H9 (cell line): ENCODE data around the gene RPL36A. TPM values are rescaled to one million over a fixed set of nuclear protein-coding genes. Genes with fewer than 3 reads are reported as not detected.

ENCODE experiments used
- DNase-seq: peaks from one replicate; pipeline ENCODE4 v3.0.0-alpha.2; 2017
- H2AFZ ChIP-seq: one replicate; pipeline ENCODE4 v1.6.1; 2013; ENCODE audit warnings: mild to moderate bottlenecking, low read length, control low read depth, moderate library complexity
- H2AK5ac ChIP-seq: 2 replicates; pipeline ENCODE4 v1.6.1; 2013; ENCODE audit warnings: low read length, control low read depth, mixed read lengths; ENCODE audit not compliant: insufficient read length
- H2BK120ac ChIP-seq: one replicate; pipeline ENCODE4 v1.6.1; 2013; ENCODE audit warnings: low read depth, mild to moderate bottlenecking, low read length, control low read depth, inconsistent platforms; ENCODE audit not compliant: poor library complexity, severe bottlenecking
- H2BK12ac ChIP-seq: 2 replicates; pipeline ENCODE4 v1.6.1; 2013; ENCODE audit warnings: low read length, control low read depth, mixed read lengths, low read depth; ENCODE audit not compliant: insufficient read length
- H2BK15ac ChIP-seq: 2 replicates; pipeline ENCODE4 v1.6.1; 2013; ENCODE audit warnings: low read depth, low read length, control low read depth
- H2BK20ac ChIP-seq: one replicate; pipeline ENCODE4 v1.6.1; 2013; ENCODE audit warnings: low read depth, mild to moderate bottlenecking, low read length, control low read depth, inconsistent platforms; ENCODE audit not compliant: poor library complexity, severe bottlenecking
- H2BK5ac ChIP-seq: 2 replicates; pipeline ENCODE4 v1.6.1; 2013; ENCODE audit warnings: low read length, control low read depth, mixed read lengths; ENCODE audit not compliant: insufficient read length
- H3K14ac ChIP-seq: 2 replicates; pipeline ENCODE4 v1.6.1; 2013; ENCODE audit warnings: low read length, control low read depth; ENCODE audit not compliant: insufficient read depth
- H3K18ac ChIP-seq: 2 replicates; pipeline ENCODE4 v1.6.1; 2013; ENCODE audit warnings: low read depth, mild to moderate bottlenecking, mixed read lengths, low read length, control low read depth; ENCODE audit not compliant: insufficient read length
- H3K23ac ChIP-seq: 2 replicates; pipeline ENCODE4 v1.6.1; 2013; ENCODE audit warnings: low read length, control low read depth, mixed read lengths, low read depth; ENCODE audit not compliant: insufficient read length
- H3K23me2 ChIP-seq: 2 replicates; pipeline ENCODE4 v1.6.1; 2013; ENCODE audit warnings: low read depth, mild to moderate bottlenecking, mixed read lengths, low read length, control low read depth; ENCODE audit not compliant: insufficient read length, poor library complexity, severe bottlenecking
- H3K27ac ChIP-seq: 2 replicates; pipeline ENCODE4 v1.5.1; 2013; ENCODE audit warnings: low read length, control low read depth, mixed read lengths, low read depth; ENCODE audit not compliant: insufficient read length
- H3K27me3 ChIP-seq: 2 replicates; pipeline ENCODE4 v1.6.1; 2013; ENCODE audit warnings: low read length, control low read depth, inconsistent platforms; ENCODE audit not compliant: insufficient read depth
- H3K4ac ChIP-seq: 2 replicates; pipeline ENCODE4 v1.6.1; 2013; ENCODE audit warnings: low read depth, mild to moderate bottlenecking, control low read depth, inconsistent platforms, low read length, moderate library complexity
- H3K4me1 ChIP-seq: 2 replicates; pipeline ENCODE4 v1.6.1; 2013; ENCODE audit warnings: low read length, control low read depth, inconsistent platforms; ENCODE audit not compliant: insufficient read depth
- H3K4me2 ChIP-seq: 2 replicates; pipeline ENCODE4 v1.6.1; 2013; ENCODE audit warnings: low read length, control low read depth, mixed read lengths; ENCODE audit not compliant: insufficient read length, insufficient read depth
- H3K56ac ChIP-seq: 2 replicates; pipeline ENCODE4 v1.6.1; 2013; ENCODE audit warnings: low read depth, mild to moderate bottlenecking, mixed read lengths, low read length, control low read depth; ENCODE audit not compliant: insufficient read length
- H3K79me1 ChIP-seq: 2 replicates; pipeline ENCODE4 v1.6.1; 2013; ENCODE audit warnings: low read depth, mild to moderate bottlenecking, moderate library complexity, low read length, control low read depth, inconsistent platforms; ENCODE audit not compliant: insufficient read depth, poor library complexity, severe bottlenecking
- H3K79me2 ChIP-seq: 2 replicates; pipeline ENCODE4 v1.6.1; 2013; ENCODE audit warnings: low read length, control low read depth, inconsistent platforms; ENCODE audit not compliant: insufficient read depth
- H3K9ac ChIP-seq: 2 replicates; pipeline ENCODE4 v1.6.1; 2013; ENCODE audit warnings: low read length, control low read depth, mixed read lengths; ENCODE audit not compliant: insufficient read length; ENCODE audit errors: extremely low read depth
- H3K9me3 ChIP-seq: one replicate; pipeline ENCODE4 v1.6.1; 2013; ENCODE audit warnings: low read depth, low read length, inconsistent platforms; ENCODE audit not compliant: control insufficient read depth
- H3T11ph ChIP-seq: one replicate; pipeline ENCODE4 v1.6.1; 2013; ENCODE audit warnings: mild to moderate bottlenecking, low read length, control low read depth, inconsistent platforms
- H4K20me1 ChIP-seq: one replicate; pipeline ENCODE4 v1.6.1; 2013; ENCODE audit not compliant: control insufficient read depth, insufficient read length, insufficient read depth
- H4K5ac ChIP-seq: 2 replicates; pipeline ENCODE4 v1.6.1; 2013; ENCODE audit warnings: low read depth, mild to moderate bottlenecking, mixed read lengths, low read length, control low read depth; ENCODE audit not compliant: insufficient read length
- H4K8ac ChIP-seq: replicated peaks from 2 replicates; pipeline ENCODE4 v1.6.1; 2013; ENCODE audit warnings: low read length, control low read depth, mixed read lengths, low read depth; ENCODE audit not compliant: insufficient read length
- H4K91ac ChIP-seq: 2 replicates; pipeline ENCODE4 v1.6.1; 2013; ENCODE audit warnings: low read depth, mild to moderate bottlenecking, moderate library complexity, mixed read lengths, low read length, control low read depth; ENCODE audit not compliant: insufficient read length
- H3K27ac Mint-ChIP-seq, 3 experiments: 2 replicates in 2 of 3; 3 replicates in 1 of 3; pipeline ENCODE4 v1.8.0; 2020 to 2021; ENCODE audit warnings: mixed read lengths in 3 of 3, mild to moderate bottlenecking in 1 of 3, moderate library complexity in 1 of 3
- H3K27me3 Mint-ChIP-seq: 2 replicates; pipeline ENCODE4 v1.8.0; 2021; ENCODE audit warnings: low read depth, mild to moderate bottlenecking, moderate library complexity, mixed read lengths
- H3K36me3 Mint-ChIP-seq, 3 experiments: 2 replicates in 2 of 3; 3 replicates in 1 of 3; pipeline ENCODE4 v1.8.0; 2020 to 2021; ENCODE audit warnings: low read depth in 3 of 3, mixed read lengths in 3 of 3; ENCODE audit not compliant: insufficient read depth in 1 of 3
- H3K4me1 Mint-ChIP-seq, 2 experiments: 2 replicates each; pipeline ENCODE4 v1.8.0; 2020; ENCODE audit warnings: mixed read lengths in 2 of 2
- H3K4me3 Mint-ChIP-seq, 2 experiments: 2 replicates in 1 of 2; 3 replicates in 1 of 2; pipeline ENCODE4 v1.8.0; 2020 to 2021; ENCODE audit warnings: mild to moderate bottlenecking in 2 of 2, mixed read lengths in 2 of 2, moderate library complexity in 1 of 2
- H3K9me3 Mint-ChIP-seq, 2 experiments: 2 replicates in 1 of 2; 3 replicates in 1 of 2; pipeline ENCODE4 v1.8.0; 2020; ENCODE audit warnings: mild to moderate bottlenecking in 2 of 2, mixed read lengths in 2 of 2, moderate library complexity in 1 of 2
- CTCF ChIP-seq: fragments of 200-600 bp; sonication (generic); conservative IDR thresholded peaks from 3 replicates; pipeline ENCODE4 v1.8.0; 2021; ENCODE audit warnings: antibody characterized with exemption, mild to moderate bottlenecking
- WGBS: extraction: QIAGEN DNeasy Blood & Tissue Kit; methylation state at CpG from one replicate; pipeline ENCODE4 v1.1.7; 2013; ENCODE audit warnings: missing lambda C conversion rate, low lambda C conversion rate, mixed read lengths; ENCODE audit not compliant: insufficient read length; ENCODE audit errors: extremely low coverage; 5-methylcytosine and 5-hydroxymethylcytosine counted together
- total RNA-seq: library from RNA; stranded (reverse); gene quantifications from 2 replicates; pipeline ENCODE4 v1.2.1, GENCODE V29; 2021

RPL36A gene
- total RNA-seq, 1 experiment from 2014 or later, result 428 TPM

GRCh38 chrX:101442085-101442484, 51.3 kb downstream of the RPL36A start:
- H3K23ac ChIP-seq, result no peak overlapping the region
- H3K79me2 ChIP-seq, result no peaks in the 10 kb centered on the region
- no peak overlapping the region for H4K5ac ChIP-seq
- Mint-ChIP-seq H3K27me3 (peaks cover 5% of the 10 kb centered on the region), H3K4me3 (no peak overlapping the region), H3K27ac (no peak overlapping the region), H3K9me3 (peaks cover 59 to 68% of the 10 kb centered on the region in 2 experiments), H3K4me1 (no peaks in the 10 kb centered on the region), H3K36me3 (peaks cover 31 to 62% (median 60%) of the 10 kb centered on the region in 3 experiments)
- H2BK20ac ChIP-seq, result no peak overlapping the region
- H2BK120ac ChIP-seq, result no peak overlapping the region
- H3K4me1 ChIP-seq, result no peaks in the 10 kb centered on the region
- peaks cover 42% of the 10 kb centered on the region for H3K9me3 ChIP-seq
- H2AK5ac ChIP-seq, result no peak overlapping the region
- no peak overlapping the region for H4K8ac ChIP-seq
- H3K4me2 ChIP-seq, result no peak overlapping the region
- H3K4ac ChIP-seq, result no peak overlapping the region
- no peak overlapping the region for H3K56ac ChIP-seq
- H3K23me2 ChIP-seq, result no peaks in the 10 kb centered on the region
- H3K14ac ChIP-seq, result no peak overlapping the region
- no peak overlapping the region for H2BK15ac ChIP-seq
- H3K18ac ChIP-seq, result no peak overlapping the region
- H4K20me1 ChIP-seq, result no peaks in the 10 kb centered on the region
- no peak for DNase-seq
- H2AFZ ChIP-seq, result no peak overlapping the region
- no peak overlapping the region for H3T11ph ChIP-seq
- no peaks in the 10 kb centered on the region for H3K79me1 ChIP-seq
- H3K27me3 ChIP-seq, result no peaks in the 10 kb centered on the region
- H2BK12ac ChIP-seq, result no peak overlapping the region
- no CpG with 5 or more reads among the region's 2 CpGs for WGBS
- H3K9ac ChIP-seq, result no peak overlapping the region
- no peak for TF ChIP-seq CTCF
- no peak overlapping the region for H3K27ac ChIP-seq
- H4K91ac ChIP-seq, result no peak overlapping the region
- no peak overlapping the region for H2BK5ac ChIP-seq

Other genes starting within 250 kb of the RPL36A start
- gene DRP2, start 171.2 kb upstream of the RPL36A start, total RNA-seq, result 0.04 TPM in 2 replicates
- not detected in 2 replicates for gene TAF7L, start 99.7 kb upstream of the RPL36A start, total RNA-seq
- gene TIMM8A, start 42.3 kb upstream of the RPL36A start, total RNA-seq, result 38.9 and 40.2 TPM in 2 replicates
- gene BTK, start 4.8 kb upstream of the RPL36A start, total RNA-seq, result 0.09 and 0.35 TPM in 2 replicates
- 40.3 and 41.9 TPM in 2 replicates for gene GLA, start 16.9 kb downstream of the RPL36A start, total RNA-seq
- gene HNRNPH2, start 17.2 kb downstream of the RPL36A start, total RNA-seq, result 60.2 and 63.2 TPM in 2 replicates
- 17.0 and 17.3 TPM in 2 replicates for gene ARMCX4, start 94.4 kb downstream of the RPL36A start, total RNA-seq
- 20.2 and 22.4 TPM in 2 replicates for gene ARMCX1, start 159.5 kb downstream of the RPL36A start, total RNA-seq
- 47.8 and 48.6 TPM in 2 replicates for gene ARMCX6, start 227.0 kb downstream of the RPL36A start, total RNA-seq
- gene ARMCX3, start 232.1 kb downstream of the RPL36A start, total RNA-seq, result 18.5 and 19.4 TPM in 2 replicates